ENCODE data around the gene AJM1. TPM values are rescaled to one million over a fixed set of nuclear protein-coding genes. Genes with fewer than 3 reads are reported as not detected.

Gene AJM1
- total RNA-seq, 1 experiment from 2014 or later = 7.1 TPM

DNA sequence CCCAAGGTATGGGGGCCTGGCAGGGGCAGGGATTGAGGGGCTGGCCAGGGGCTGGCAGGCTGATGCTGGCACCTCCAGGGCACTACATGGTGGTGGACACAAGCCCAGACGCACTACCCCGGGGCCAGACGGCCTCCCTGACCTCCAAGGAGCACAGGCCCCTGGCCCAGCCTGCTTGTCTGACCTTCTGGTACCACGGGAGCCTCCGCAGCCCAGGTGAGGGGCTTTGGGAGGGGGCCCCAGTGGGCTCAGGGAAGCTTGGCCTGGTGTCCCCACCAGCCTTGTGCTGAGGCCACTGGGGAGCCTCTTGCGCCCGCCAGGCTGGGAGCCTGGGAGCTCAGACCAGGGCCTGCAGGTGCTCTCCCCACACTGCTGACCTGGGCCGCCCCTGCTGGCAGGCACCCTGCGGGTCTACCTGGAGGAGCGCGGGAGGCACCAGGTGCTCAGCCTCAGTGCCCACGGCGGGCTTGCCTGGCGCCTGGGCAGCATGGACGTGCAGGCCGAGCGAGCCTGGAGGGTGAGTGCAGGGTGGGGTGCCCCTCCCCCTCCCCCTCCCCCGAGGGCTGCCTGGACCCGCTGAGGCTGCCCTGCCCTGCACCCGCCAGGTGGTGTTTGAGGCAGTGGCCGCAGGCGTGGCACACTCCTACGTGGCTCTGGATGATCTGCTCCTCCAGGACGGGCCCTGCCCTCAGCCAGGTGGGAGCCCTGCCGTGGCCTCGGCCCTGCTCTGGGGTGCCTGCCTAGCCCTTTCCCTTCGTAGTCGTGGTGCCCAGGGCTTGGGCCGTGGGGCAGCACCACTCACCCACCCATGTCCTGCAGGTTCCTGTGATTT lies 15.5 kb downstream of the AJM1 start:
- Histone ChIP-seq H3K9me2 (ENCODE audit: insufficient read depth) (no peaks in the 10 kb centered on the region), H4K20me1 (ENCODE audit: insufficient read depth) (no peaks in the 10 kb centered on the region), H3K9me3 (ENCODE audit: control insufficient read depth in 1 of 2, insufficient read depth in 1 of 2, low read depth in 1 of 2, low read length in 2 of 2) (no peaks in the 10 kb centered on the region), H2AFZ (ENCODE audit: low read depth, low read length, poor library complexity, severe bottlenecking) (no peak overlapping the region), H3K9ac (ENCODE audit: low read length) (no peak overlapping the region), H3K36me3 (ENCODE audit: control insufficient read depth in 1 of 2, insufficient read depth in 2 of 2, low read length in 2 of 2) (peaks cover 10 to 13% of the 10 kb centered on the region in 2 experiments; a peak in 3 of 4 replicates), H3K4me2 (ENCODE audit: low read length) (no peak overlapping the region), H3K79me2 (ENCODE audit: insufficient read depth, low read length) (no peaks in the 10 kb centered on the region; the same call in 1 of the 2 replicates), H3K27me3 (ENCODE audit: insufficient read depth, low read length) (no peaks in the 10 kb centered on the region), H3K4me3 (replicated peaks in 1 of 2; ENCODE audit: low read depth in 1 of 2, low read length in 2 of 2) (no peak overlapping the region), H3K27ac (ENCODE audit: low read depth, low read length) (no peak overlapping the region; the same call in 1 of the 2 replicates), H3K4me1 (ENCODE audit: control insufficient read depth in 1 of 2, insufficient read depth in 2 of 2, low read length in 2 of 2) (peaks cover 2 to 12% of the 10 kb centered on the region in 2 experiments; a peak in 2 of 4 replicates)
- ATAC-seq (no peak), DNase-seq (ENCODE audit: low read depth, low spot score) (no peak)
- ChIA-PET POLR2A (no interaction called here), CTCF (no interaction called here), RAD21 (ENCODE audit: low non-redundant PET in 1 of 2, low total read pairs in 2 of 2, uncharacterized antibody in 2 of 2, unreplicated experiment in 2 of 2) (no interaction called here)
- no TSS peak for BruUV-seq (replicated peaks)
- intact Hi-C loops (cut with micrococcal nuclease) = no loop called here
- TF ChIP-seq POLR2AphosphoS5 (IDR thresholded peaks at IDR 0.05; ENCODE audit: low read depth, low read length) (peak; percentile 42), POLR2A (IDR thresholded peaks at IDR 0.05; ENCODE audit: borderline replicate concordance, extremely low read depth, insufficient read depth, insufficient read length) (no peak)

- Histone ChIP-seq H3K9ac (ENCODE audit: low read length) (no peak overlapping the region), H2AFZ (ENCODE audit: low read depth, low read length, poor library complexity, severe bottlenecking) (no peak overlapping the region), H3K4me2 (ENCODE audit: low read length) (no peak overlapping the region), H4K20me1 (ENCODE audit: insufficient read depth) (no peaks in the 10 kb centered on the region), H3K27me3 (ENCODE audit: insufficient read depth, low read length) (no peaks in the 10 kb centered on the region), H3K9me2 (ENCODE audit: insufficient read depth) (no peaks in the 10 kb centered on the region), H3K4me3 (replicated peaks in 1 of 2; ENCODE audit: low read depth in 1 of 2, low read length in 2 of 2) (no peak overlapping the region), H3K27ac (ENCODE audit: low read depth, low read length) (peak overlapping the region; percentile 44; the same call in 1 of the 2 replicates), H3K4me1 (ENCODE audit: control insufficient read depth in 1 of 2, insufficient read depth in 2 of 2, low read length in 2 of 2) (peaks cover 2 to 12% of the 10 kb centered on the region in 2 experiments; a peak in 2 of 4 replicates), H3K79me2 (ENCODE audit: insufficient read depth, low read length) (peaks cover 4% of the 10 kb centered on the region; the same call in 1 of the 2 replicates), H3K36me3 (ENCODE audit: control insufficient read depth in 1 of 2, insufficient read depth in 2 of 2, low read length in 2 of 2) (peaks cover 16% of the 10 kb centered on the region in 2 experiments; a peak in 3 of 4 replicates), H3K9me3 (ENCODE audit: control insufficient read depth in 1 of 2, insufficient read depth in 1 of 2, low read depth in 1 of 2, low read length in 2 of 2) (no peaks in the 10 kb centered on the region)
- no TSS peak for BruUV-seq (replicated peaks)
- DNase-seq (ENCODE audit: low read depth, low spot score) (no peak), ATAC-seq (no peak)
- POLR2A ChIA-PET = no interaction called here
- intact Hi-C loops (cut with micrococcal nuclease) = no loop called here
- RAD21 ChIA-PET (ENCODE audit: low non-redundant PET in 1 of 2, low total read pairs in 2 of 2, uncharacterized antibody in 2 of 2, unreplicated experiment in 2 of 2) = no interaction called here
- no peak for TF ChIP-seq ELF1 (IDR thresholded peaks at IDR 0.05; ENCODE audit: borderline replicate concordance, low read depth)
- no peak for TF ChIP-seq SP1 (IDR thresholded peaks at IDR 0.05; ENCODE audit: low read depth)
- no peak for TF ChIP-seq SIN3A (IDR thresholded peaks at IDR 0.05; ENCODE audit: low read depth)
- TF ChIP-seq FOSL1 (IDR thresholded peaks at IDR 0.05; ENCODE audit: low read depth) = no peak
- TF ChIP-seq RAD21 (IDR thresholded peaks at IDR 0.05; ENCODE audit: low read depth) = no peak
- TF ChIP-seq EZH2phosphoT487 (IDR thresholded peaks at IDR 0.05; ENCODE audit: borderline replicate concordance) = no peak
- TF ChIP-seq CEBPB (IDR thresholded peaks at IDR 0.05; ENCODE audit: low read depth) = no peak
- TF ChIP-seq SRF (IDR thresholded peaks at IDR 0.05; ENCODE audit: low read depth) = no peak
- no peak for TF ChIP-seq EGR1 (IDR thresholded peaks at IDR 0.05; ENCODE audit: low read depth)
- CTCF ChIA-PET = no interaction called here
These were observed 16.2 kb downstream of the AJM1 start for GRCh38 chr9:136858452-136858843.
